K562 (cell line): ENCODE measurements around the gene AGXT.

Source experiments
- CTCF ChIP-seq, 3 experiments: IDR thresholded peaks in 2 of 3; conservative IDR thresholded peaks in 1 of 3; 2 replicates each; pipeline ENCODE4 v1.5.1; 2011 to 2012; ENCODE audit warnings: low read length in 3 of 3, mild to moderate bottlenecking in 3 of 3, control low read depth in 2 of 3, improper control_type of control experiment in 1 of 3, inconsistent platforms in 1 of 3, low read depth in 1 of 3, mixed read lengths in 1 of 3, moderate library complexity in 1 of 3; ENCODE audit not compliant: insufficient read depth in 2 of 3
- DMBX1 ChIP-seq: fragments of 250-450 bp; sonication (Bioruptor Pico); IDR thresholded peaks from 2 replicates; pipeline ENCODE4 v1.8.0; 2022; ENCODE audit warnings: inconsistent platforms, mild to moderate bottlenecking, moderate library complexity, borderline replicate concordance
- EP300 ChIP-seq: IDR thresholded peaks from 2 replicates; pipeline ENCODE4 v1.6.1; 2012; ENCODE audit warnings: low read length, improper control_type of control experiment
- ETV6 ChIP-seq, 3 experiments: fragments of 150-350 bp in 1 of 3; sonication (generic) in 1 of 3; formaldehyde crosslinking in 1 of 3; IDR thresholded peaks; 2 replicates each; pipeline versions ENCODE4 v1.6.1 to v1.8.0; 2014 to 2022; ENCODE audit warnings: borderline replicate concordance in 2 of 3, low read depth in 2 of 3, antibody characterized with exemption in 1 of 3, low read length in 1 of 3, mild to moderate bottlenecking in 1 of 3, missing genetic modification reagents in 1 of 3
- FOXA1 ChIP-seq: fragments of 450-650 bp; IDR thresholded peaks from 2 replicates; pipeline ENCODE4 v1.6.1; 2016; ENCODE audit warnings: mild to moderate bottlenecking, borderline replicate concordance
- TF ChIP-seq, protein P1 (sequence below): fragments of 450-650 bp; IDR thresholded peaks from 2 replicates; pipeline ENCODE4 v1.6.1; 2016
- TF ChIP-seq, protein P2 (sequence below): fragments of 450-650 bp; formaldehyde crosslinking; IDR thresholded peaks from 2 replicates; pipeline ENCODE4 v1.4.0; 2022; ENCODE audit warnings: missing genetic modification characterization

DNA sequence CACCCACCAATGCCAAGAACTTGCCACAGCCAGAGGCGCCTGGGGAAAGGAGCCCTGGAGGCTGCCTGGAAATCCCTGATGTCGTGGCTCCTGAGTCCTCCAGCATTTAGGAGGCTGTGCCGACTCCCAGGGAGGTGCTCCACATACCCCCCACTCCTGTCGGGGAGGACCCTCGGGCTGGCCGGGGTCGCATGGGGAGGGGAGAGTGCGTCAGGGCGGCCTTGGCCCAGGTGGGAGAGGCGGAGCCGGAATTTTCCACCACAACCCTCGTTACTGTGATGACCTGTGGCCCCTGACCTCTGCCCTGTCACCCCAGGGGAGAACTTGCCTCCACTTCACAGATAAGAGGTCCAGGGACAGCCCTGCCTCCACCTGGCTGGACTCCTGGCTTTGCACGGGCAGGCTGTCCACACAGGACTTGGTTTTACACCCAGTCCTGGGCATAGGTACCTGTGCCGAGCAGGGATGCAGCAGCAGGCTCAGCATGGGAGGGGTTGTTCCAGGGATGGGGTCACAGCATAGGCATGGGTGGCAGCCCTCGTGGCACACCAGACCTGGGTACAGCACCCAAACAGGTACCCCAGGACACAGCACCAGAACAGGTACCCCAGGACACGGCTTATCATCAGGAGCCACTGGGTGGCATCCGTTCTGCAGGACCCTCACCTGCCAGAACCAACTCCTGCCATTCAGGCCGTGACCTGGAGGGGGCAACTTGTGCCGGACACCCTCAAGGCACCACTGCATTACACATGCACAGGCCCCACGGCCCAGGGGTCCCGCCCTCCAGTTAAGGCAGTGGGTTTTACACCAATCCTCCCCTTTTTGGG, 12.3 kb upstream of the AGXT start:
- TF ChIP-seq, protein P1, sequence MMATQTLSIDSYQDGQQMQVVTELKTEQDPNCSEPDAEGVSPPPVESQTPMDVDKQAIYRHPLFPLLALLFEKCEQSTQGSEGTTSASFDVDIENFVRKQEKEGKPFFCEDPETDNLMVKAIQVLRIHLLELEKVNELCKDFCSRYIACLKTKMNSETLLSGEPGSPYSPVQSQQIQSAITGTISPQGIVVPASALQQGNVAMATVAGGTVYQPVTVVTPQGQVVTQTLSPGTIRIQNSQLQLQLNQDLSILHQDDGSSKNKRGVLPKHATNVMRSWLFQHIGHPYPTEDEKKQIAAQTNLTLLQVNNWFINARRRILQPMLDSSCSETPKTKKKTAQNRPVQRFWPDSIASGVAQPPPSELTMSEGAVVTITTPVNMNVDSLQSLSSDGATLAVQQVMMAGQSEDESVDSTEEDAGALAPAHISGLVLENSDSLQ = no peak
- no peak for TF ChIP-seq FOXA1
- TF ChIP-seq, protein P2, sequence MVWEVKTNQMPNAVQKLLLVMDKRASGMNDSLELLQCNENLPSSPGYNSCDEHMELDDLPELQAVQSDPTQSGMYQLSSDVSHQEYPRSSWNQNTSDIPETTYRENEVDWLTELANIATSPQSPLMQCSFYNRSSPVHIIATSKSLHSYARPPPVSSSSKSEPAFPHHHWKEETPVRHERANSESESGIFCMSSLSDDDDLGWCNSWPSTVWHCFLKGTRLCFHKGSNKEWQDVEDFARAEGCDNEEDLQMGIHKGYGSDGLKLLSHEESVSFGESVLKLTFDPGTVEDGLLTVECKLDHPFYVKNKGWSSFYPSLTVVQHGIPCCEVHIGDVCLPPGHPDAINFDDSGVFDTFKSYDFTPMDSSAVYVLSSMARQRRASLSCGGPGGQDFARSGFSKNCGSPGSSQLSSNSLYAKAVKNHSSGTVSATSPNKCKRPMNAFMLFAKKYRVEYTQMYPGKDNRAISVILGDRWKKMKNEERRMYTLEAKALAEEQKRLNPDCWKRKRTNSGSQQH (CRISPR knock-in tag) = no peak
- TF ChIP-seq ETV6 (IDR thresholded peaks at IDR 0.05; ENCODE audit: borderline replicate concordance in 1 of 2, low read depth in 2 of 2, low read length in 1 of 2) = no peak
- TF ChIP-seq ETV6 (CRISPR knock-in tag; IDR thresholded peaks at IDR 0.05; ENCODE audit: borderline replicate concordance) = no peak
- peak in 1 of 3 experiments; percentile 46; a peak in 2 of 6 replicates for TF ChIP-seq CTCF (IDR thresholded peaks at IDR 0.05 in 2 of 3, conservative IDR thresholded peaks at IDR 0.05 in 1 of 3; ENCODE audit: insufficient read depth in 2 of 3, low read depth in 1 of 3, low read length in 3 of 3)
- no peak for TF ChIP-seq DMBX1 (CRISPR knock-in tag)
- no peak for TF ChIP-seq EP300
